GM19023 (cell line): Measurements from ENCODE around the gene PIP5K1C.

Experiments used
- ATAC-seq: cut with Tn5 transposase; IDR thresholded peaks from one replicate; pipeline ENCODE4 v1.9.1; 2021; ENCODE audit warnings: mild to moderate bottlenecking, moderate library complexity; ENCODE audit not compliant: unreplicated experiment

PIP5K1C gene

GRCh38 chr19:3614858-3615505, 85.3 kb downstream of the PIP5K1C start:
- ATAC-seq: no peak

- no peak for ATAC-seq
These were observed 86.2 kb downstream of the PIP5K1C start for GRCh38 chr19:3613818-3614661.

GRCh38 chr19:3612901-3613741, 87.1 kb downstream of the PIP5K1C start:
- ATAC-seq: no peak

GRCh38 chr19:3612330-3612729, 87.9 kb downstream of the PIP5K1C start:
- ATAC-seq: no peak

GRCh38 chr19:3611841-3612240, 88.4 kb downstream of the PIP5K1C start:
- ATAC-seq: no peak

- no peak for ATAC-seq
These were observed 89.2 kb downstream of the PIP5K1C start for GRCh38 chr19:3610745-3611717.

GRCh38 chr19:3609779-3610719, 90.2 kb downstream of the PIP5K1C start:
- ATAC-seq: no peak

- ATAC-seq: no peak
These were observed 91.4 kb downstream of the PIP5K1C start for GRCh38 chr19:3608750-3609322.

GRCh38 chr19:3608079-3608641, 92.1 kb downstream of the PIP5K1C start:
- ATAC-seq: no peak

GRCh38 chr19:3607303-3608078, 92.8 kb downstream of the PIP5K1C start:
- ATAC-seq: no peak

GRCh38 chr19:3606690-3607289, 93.5 kb downstream of the PIP5K1C start, which contains the start of gene TBXA2R:
TSS of gene TBXA2R (minus strand) at chr19:3606875. CDS start at chr19:3600634, 6,241 bp downstream.
- ATAC-seq: no peak

GRCh38 chr19:3606174-3606689, 94.0 kb downstream of the PIP5K1C start:
- no peak for ATAC-seq

- no peak for ATAC-seq
These were observed 94.5 kb downstream of the PIP5K1C start for GRCh38 chr19:3605770-3606169.

- ATAC-seq: no peak
These were observed 94.9 kb downstream of the PIP5K1C start for GRCh38 chr19:3605361-3605760.

- no peak for ATAC-seq
These were observed 95.3 kb downstream of the PIP5K1C start for GRCh38 chr19:3604987-3605343.

- no peak for ATAC-seq
These were observed 95.9 kb downstream of the PIP5K1C start for GRCh38 chr19:3604227-3604986.
